Measurements from ENCODE around the gene ZNG1F.
"Not testable (repeated sequence)": the region's sequence is repeated elsewhere in the genome, so short reads cannot be mapped to it uniquely, and the experiment has no call there.

GRCh38 chr9:41234221-41234620 is 45.1 kb upstream of the ZNG1F start:
- TF ChIP-seq CTCF, POLR2A (IDR thresholded peaks at IDR 0.05): not testable (repeated sequence)

Data from esophagus squamous epithelium (tissue), 4 donors.